NCI-H1092 (cell line): ENCODE results near the gene ISG15.

Source experiments
- DNase-seq: peaks from one replicate; lab custom pipeline; 2025; lab: John Stamatoyannopoulos, UW

Gene ISG15

GRCh38 chr1:1061682-1062345, 48.5 kb downstream of the ISG15 start:
- no peak for DNase-seq

GRCh38 chr1:1062348-1063163, 49.3 kb downstream of the ISG15 start:
- DNase-seq = no peak

DNA sequence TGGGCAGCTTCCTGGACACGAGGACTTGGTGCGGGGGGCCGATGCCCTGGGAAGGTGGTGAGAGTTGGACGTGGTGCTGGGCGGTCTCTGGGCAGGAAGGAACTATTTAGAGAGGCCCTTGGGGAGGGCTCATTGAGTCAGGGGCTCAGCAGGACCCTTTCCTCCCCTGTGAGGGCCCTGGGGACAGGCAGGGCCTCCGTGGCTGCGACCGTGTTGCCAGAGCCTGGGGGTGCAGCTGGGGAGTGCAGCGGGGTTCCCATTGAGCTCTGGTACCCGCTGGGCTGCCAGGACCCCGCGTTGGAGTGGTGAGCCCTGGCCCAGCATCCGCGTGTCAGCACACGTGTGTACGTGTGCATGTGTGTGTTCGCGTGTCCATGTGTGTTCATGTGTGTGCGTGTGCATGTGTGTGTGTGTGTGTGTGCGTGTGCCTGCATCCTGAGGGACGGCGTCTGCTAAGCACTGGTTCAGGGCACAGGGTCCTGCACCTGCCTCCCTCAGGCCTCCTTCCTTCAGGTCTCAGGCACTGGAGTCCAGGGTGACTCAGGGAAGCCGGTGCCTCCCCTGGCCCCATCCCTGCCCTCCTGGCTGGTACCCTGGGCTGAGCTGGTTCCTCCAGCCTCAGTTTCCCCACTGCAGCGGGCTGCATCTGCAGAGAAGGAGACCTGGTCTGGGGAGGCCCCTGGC, 50.1 kb downstream of the ISG15 start:
- DNase-seq = no peak
